GM23338 (cell line): Measurements from ENCODE around the gene ABCA6. TPM values are rescaled to one million over a fixed set of nuclear protein-coding genes. Genes with fewer than 3 reads are reported as not detected.

Experiments
- ATAC-seq: fragments of 200-7000 bp; cut with Tn5 transposase; 3 replicates; pipeline ENCODE4 v1.9.1; 2020
- DNase-seq: peaks from one replicate; pipeline ENCODE4 v3.0.0-alpha.2; 2015; ENCODE audit warnings: low spot score
- H2AFZ ChIP-seq: fragments of 200-600 bp; sonication (generic); 2 replicates; pipeline ENCODE4 v1.8.0; 2016; ENCODE audit warnings: antibody characterized with exemption, mild to moderate bottlenecking, moderate library complexity
- H3F3A ChIP-seq: fragments of 200-600 bp; sonication (generic); replicated peaks from 2 replicates; pipeline ENCODE4 v1.8.0; 2017; ENCODE audit warnings: antibody characterized with exemption, mixed run types, low read depth
- H3K27ac ChIP-seq: fragments of 200-600 bp; sonication (generic); 2 replicates; pipeline ENCODE4 v1.6.1; 2016; ENCODE audit warnings: low read depth
- H3K27me3 ChIP-seq: fragments of 200-600 bp; sonication (generic); 2 replicates; pipeline ENCODE4 v1.8.0; 2016; ENCODE audit warnings: mild to moderate bottlenecking, mixed run types, moderate library complexity; ENCODE audit not compliant: insufficient read depth
- H3K36me3 ChIP-seq: fragments of 200-600 bp; sonication (generic); 2 replicates; pipeline ENCODE4 v1.8.0; 2016; ENCODE audit warnings: mild to moderate bottlenecking; ENCODE audit not compliant: insufficient read depth
- H3K4me1 ChIP-seq: fragments of 200-600 bp; sonication (generic); 2 replicates; pipeline ENCODE4 v1.8.0; 2016; ENCODE audit warnings: mild to moderate bottlenecking, moderate library complexity; ENCODE audit not compliant: insufficient read depth
- H3K4me2 ChIP-seq: fragments of 200-600 bp; sonication (generic); 2 replicates; pipeline ENCODE4 v1.7.1; 2017; ENCODE audit warnings: mixed run types
- H3K4me3 ChIP-seq: fragments of 200-600 bp; sonication (generic); 2 replicates; pipeline ENCODE4 v1.6.1; 2016; ENCODE audit warnings: mixed run types
- H3K79me2 ChIP-seq: fragments of 200-600 bp; sonication (generic); replicated peaks from 2 replicates; pipeline ENCODE4 v1.8.0; 2017; ENCODE audit warnings: mild to moderate bottlenecking; ENCODE audit not compliant: insufficient read depth
- H3K9me2 ChIP-seq: fragments of 200-600 bp; sonication (generic); 2 replicates; pipeline ENCODE4 v1.8.0; 2017; ENCODE audit not compliant: insufficient read depth
- H4K20me1 ChIP-seq: fragments of 200-600 bp; sonication (generic); replicated peaks from 2 replicates; pipeline ENCODE4 v1.8.0; 2017; ENCODE audit warnings: mild to moderate bottlenecking; ENCODE audit not compliant: insufficient read depth
- H3K27ac Mint-ChIP-seq: 2 replicates; pipeline ENCODE4 v1.8.0; 2020; ENCODE audit warnings: inconsistent platforms, mild to moderate bottlenecking, moderate library complexity, mixed read lengths
- H3K27me3 Mint-ChIP-seq: 3 replicates; pipeline ENCODE4 v1.8.0; 2022; ENCODE audit warnings: low read depth, mild to moderate bottlenecking, moderate library complexity, mixed read lengths, inconsistent platforms; ENCODE audit not compliant: insufficient read depth, poor library complexity
- H3K36me3 Mint-ChIP-seq: 3 replicates; pipeline ENCODE4 v1.8.0; 2021; ENCODE audit warnings: low read depth, mild to moderate bottlenecking, inconsistent platforms, moderate library complexity, mixed read lengths
- H3K4me1 Mint-ChIP-seq: 3 replicates; pipeline ENCODE4 v1.8.0; 2020; ENCODE audit warnings: mild to moderate bottlenecking, inconsistent platforms, mixed read lengths
- H3K4me3 Mint-ChIP-seq: 3 replicates; pipeline ENCODE4 v1.8.0; 2021; ENCODE audit warnings: moderate library complexity, mild to moderate bottlenecking, inconsistent platforms, mixed read lengths
- H3K9me3 Mint-ChIP-seq: 3 replicates; pipeline ENCODE4 v1.8.0; 2020; ENCODE audit warnings: moderate library complexity, mild to moderate bottlenecking, inconsistent platforms, mixed read lengths
- CREB1 ChIP-seq: fragments of 250-450 bp; sonication (Bioruptor Pico); IDR thresholded peaks from 2 replicates; pipeline ENCODE4 v1.5.0; 2020; ENCODE audit warnings: low read depth, mild to moderate bottlenecking, moderate library complexity
- EZH2 ChIP-seq: fragments of 200-600 bp; sonication (generic); IDR thresholded peaks from one replicate; pipeline ENCODE4 v1.8.0; 2017; ENCODE audit warnings: antibody characterized with exemption, mild to moderate bottlenecking, low read depth; ENCODE audit not compliant: unreplicated experiment
- ZNF114 ChIP-seq: fragments of 250-450 bp; sonication (Bioruptor Pico); IDR thresholded peaks from 2 replicates; pipeline ENCODE4 v1.5.0; 2020; ENCODE audit warnings: mild to moderate bottlenecking, moderate library complexity
- ZNF331 ChIP-seq: fragments of 250-450 bp; sonication (Bioruptor Pico); IDR thresholded peaks from 2 replicates; pipeline ENCODE4 v1.5.0; 2020; ENCODE audit warnings: low read depth, mild to moderate bottlenecking, moderate library complexity
- polyA plus RNA-seq: library from polyadenylated mRNA; unstranded; fragments of >200 nt; fragmentation: Nextera tagmentation; extraction: Ambion mirVana; gene quantifications from 2 replicates; pipeline ENCODE4 v1.2.1, GENCODE V29; 2016
- total RNA-seq: library from RNA; depleted of rRNA; stranded (reverse); fragments of >200 nt; shearing (Covaris generic); gene quantifications from 2 replicates; pipeline ENCODE4 v1.2.3, GENCODE V29; 2014
- TF ChIP-seq, protein P1 (sequence below): fragments of 250-450 bp; sonication (Bioruptor Pico); IDR thresholded peaks from 2 replicates; pipeline ENCODE4 v1.5.0; 2020; ENCODE audit warnings: mild to moderate bottlenecking, moderate library complexity
- TF ChIP-seq, protein P2 (sequence below): IDR thresholded peaks from one replicate; pipeline ENCODE4 v1.6.1; 2018; ENCODE audit warnings: antibody characterized with exemption; ENCODE audit not compliant: unreplicated experiment

Gene ABCA6
- total and polyA plus RNA-seq, 2 experiments from 2014 or later, result not detected

DNA sequence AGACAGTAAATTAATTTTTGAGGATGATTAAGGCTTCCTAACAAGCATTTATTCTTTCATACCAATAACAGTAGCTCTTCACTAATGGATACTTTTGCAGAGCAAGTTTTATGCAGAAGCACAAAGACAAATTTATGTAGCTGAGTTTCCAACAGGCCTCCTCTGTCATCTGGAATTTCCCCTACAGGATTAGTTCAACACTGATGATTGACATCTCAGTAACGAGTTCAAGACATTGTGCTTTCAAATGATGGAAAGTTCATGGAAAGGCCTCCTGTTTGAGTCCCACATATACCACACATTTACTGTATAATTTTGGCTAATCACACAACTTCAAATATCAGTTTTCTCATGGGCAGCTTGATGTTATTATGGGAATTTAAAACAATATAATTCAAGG is 46.4 kb upstream of the ABCA6 start (continued):
- TF ChIP-seq, protein P1, sequence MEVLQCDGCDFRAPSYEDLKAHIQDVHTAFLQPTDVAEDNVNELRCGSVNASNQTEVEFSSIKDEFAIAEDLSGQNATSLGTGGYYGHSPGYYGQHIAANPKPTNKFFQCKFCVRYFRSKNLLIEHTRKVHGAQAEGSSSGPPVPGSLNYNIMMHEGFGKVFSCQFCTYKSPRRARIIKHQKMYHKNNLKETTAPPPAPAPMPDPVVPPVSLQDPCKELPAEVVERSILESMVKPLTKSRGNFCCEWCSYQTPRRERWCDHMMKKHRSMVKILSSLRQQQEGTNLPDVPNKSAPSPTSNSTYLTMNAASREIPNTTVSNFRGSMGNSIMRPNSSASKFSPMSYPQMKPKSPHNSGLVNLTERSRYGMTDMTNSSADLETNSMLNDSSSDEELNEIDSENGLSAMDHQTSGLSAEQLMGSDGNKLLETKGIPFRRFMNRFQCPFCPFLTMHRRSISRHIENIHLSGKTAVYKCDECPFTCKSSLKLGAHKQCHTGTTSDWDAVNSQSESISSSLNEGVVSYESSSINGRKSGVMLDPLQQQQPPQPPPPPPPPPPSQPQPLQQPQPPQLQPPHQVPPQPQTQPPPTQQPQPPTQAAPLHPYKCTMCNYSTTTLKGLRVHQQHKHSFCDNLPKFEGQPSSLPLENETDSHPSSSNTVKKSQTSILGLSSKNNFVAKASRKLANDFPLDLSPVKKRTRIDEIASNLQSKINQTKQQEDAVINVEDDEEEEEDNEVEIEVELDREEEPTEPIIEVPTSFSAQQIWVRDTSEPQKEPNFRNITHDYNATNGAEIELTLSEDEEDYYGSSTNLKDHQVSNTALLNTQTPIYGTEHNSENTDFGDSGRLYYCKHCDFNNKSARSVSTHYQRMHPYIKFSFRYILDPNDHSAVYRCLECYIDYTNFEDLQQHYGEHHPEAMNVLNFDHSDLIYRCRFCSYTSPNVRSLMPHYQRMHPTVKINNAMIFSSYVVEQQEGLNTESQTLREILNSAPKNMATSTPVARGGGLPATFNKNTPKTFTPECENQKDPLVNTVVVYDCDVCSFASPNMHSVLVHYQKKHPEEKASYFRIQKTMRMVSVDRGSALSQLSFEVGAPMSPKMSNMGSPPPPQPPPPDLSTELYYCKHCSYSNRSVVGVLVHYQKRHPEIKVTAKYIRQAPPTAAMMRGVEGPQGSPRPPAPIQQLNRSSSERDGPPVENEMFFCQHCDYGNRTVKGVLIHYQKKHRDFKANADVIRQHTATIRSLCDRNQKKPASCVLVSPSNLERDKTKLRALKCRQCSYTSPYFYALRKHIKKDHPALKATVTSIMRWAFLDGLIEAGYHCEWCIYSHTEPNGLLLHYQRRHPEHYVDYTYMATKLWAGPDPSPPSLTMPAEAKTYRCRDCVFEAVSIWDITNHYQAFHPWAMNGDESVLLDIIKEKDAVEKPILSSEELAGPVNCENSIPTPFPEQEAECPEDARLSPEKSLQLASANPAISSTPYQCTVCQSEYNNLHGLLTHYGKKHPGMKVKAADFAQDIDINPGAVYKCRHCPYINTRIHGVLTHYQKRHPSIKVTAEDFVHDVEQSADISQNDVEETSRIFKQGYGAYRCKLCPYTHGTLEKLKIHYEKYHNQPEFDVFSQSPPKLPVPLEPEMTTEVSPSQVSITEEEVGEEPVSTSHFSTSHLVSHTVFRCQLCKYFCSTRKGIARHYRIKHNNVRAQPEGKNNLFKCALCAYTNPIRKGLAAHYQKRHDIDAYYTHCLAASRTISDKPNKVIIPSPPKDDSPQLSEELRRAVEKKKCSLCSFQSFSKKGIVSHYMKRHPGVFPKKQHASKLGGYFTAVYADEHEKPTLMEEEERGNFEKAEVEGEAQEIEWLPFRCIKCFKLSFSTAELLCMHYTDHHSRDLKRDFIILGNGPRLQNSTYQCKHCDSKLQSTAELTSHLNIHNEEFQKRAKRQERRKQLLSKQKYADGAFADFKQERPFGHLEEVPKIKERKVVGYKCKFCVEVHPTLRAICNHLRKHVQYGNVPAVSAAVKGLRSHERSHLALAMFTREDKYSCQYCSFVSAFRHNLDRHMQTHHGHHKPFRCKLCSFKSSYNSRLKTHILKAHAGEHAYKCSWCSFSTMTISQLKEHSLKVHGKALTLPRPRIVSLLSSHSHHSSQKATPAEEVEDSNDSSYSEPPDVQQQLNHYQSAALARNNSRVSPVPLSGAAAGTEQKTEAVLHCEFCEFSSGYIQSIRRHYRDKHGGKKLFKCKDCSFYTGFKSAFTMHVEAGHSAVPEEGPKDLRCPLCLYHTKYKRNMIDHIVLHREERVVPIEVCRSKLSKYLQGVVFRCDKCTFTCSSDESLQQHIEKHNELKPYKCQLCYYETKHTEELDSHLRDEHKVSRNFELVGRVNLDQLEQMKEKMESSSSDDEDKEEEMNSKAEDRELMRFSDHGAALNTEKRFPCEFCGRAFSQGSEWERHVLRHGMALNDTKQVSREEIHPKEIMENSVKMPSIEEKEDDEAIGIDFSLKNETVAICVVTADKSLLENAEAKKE (CRISPR knock-in tag), result no peak
- no peak for TF ChIP-seq EZH2

DNA sequence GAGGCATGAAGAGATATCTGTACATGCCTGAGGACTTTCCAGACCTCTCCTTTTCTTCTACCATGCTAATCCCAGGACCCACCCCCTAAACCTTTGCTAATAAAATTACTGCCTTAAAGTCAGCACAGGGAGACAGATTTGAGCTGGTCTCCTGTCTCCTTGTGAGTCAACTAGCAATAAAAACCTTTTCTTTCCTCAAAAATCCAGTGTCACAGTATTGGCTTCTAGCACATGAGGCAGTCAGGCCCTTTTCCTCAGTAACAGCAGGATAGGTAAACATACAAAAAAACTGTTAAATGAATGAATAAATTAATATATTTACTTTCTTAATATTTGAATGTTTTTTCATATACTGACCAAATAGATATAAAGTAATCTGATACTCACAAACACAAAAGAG is 45.6 kb upstream of the ABCA6 start:
- H3K9me3 Mint-ChIP-seq, result no peaks in the 10 kb centered on the region
- Histone ChIP-seq H3K27ac (no peak overlapping the region), H3K27me3 (no peaks in the 10 kb centered on the region), H3K4me1 (no peaks in the 10 kb centered on the region), H3K4me2 (no peak overlapping the region), H3K36me3 (no peaks in the 10 kb centered on the region), H2AFZ (no peak overlapping the region), H3K9me2 (no peaks in the 10 kb centered on the region), H3K4me3 (no peak overlapping the region), H4K20me1 (no peaks in the 10 kb centered on the region), H3K79me2 (no peaks in the 10 kb centered on the region), H3F3A (no peaks in the 10 kb centered on the region)
- no peak overlapping the region for H3K4me3 Mint-ChIP-seq
- no peak overlapping the region for H3K27ac Mint-ChIP-seq
- H3K27me3 Mint-ChIP-seq, result peaks cover 2% of the 10 kb centered on the region
- no peaks in the 10 kb centered on the region; the same call in 1 of the 3 replicates for H3K4me1 Mint-ChIP-seq
- ATAC-seq, result no peak
- H3K36me3 Mint-ChIP-seq, result no peaks in the 10 kb centered on the region
- no peak for DNase-seq
- TF ChIP-seq EZH2 (no peak), ZNF114 (no peak), CREB1 (CRISPR knock-in tag) (no peak), ZNF331 (CRISPR knock-in tag) (no peak)
- TF ChIP-seq, protein P1 (CRISPR knock-in tag), result no peak
- TF ChIP-seq, protein P2, sequence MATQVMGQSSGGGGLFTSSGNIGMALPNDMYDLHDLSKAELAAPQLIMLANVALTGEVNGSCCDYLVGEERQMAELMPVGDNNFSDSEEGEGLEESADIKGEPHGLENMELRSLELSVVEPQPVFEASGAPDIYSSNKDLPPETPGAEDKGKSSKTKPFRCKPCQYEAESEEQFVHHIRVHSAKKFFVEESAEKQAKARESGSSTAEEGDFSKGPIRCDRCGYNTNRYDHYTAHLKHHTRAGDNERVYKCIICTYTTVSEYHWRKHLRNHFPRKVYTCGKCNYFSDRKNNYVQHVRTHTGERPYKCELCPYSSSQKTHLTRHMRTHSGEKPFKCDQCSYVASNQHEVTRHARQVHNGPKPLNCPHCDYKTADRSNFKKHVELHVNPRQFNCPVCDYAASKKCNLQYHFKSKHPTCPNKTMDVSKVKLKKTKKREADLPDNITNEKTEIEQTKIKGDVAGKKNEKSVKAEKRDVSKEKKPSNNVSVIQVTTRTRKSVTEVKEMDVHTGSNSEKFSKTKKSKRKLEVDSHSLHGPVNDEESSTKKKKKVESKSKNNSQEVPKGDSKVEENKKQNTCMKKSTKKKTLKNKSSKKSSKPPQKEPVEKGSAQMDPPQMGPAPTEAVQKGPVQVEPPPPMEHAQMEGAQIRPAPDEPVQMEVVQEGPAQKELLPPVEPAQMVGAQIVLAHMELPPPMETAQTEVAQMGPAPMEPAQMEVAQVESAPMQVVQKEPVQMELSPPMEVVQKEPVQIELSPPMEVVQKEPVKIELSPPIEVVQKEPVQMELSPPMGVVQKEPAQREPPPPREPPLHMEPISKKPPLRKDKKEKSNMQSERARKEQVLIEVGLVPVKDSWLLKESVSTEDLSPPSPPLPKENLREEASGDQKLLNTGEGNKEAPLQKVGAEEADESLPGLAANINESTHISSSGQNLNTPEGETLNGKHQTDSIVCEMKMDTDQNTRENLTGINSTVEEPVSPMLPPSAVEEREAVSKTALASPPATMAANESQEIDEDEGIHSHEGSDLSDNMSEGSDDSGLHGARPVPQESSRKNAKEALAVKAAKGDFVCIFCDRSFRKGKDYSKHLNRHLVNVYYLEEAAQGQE, result no peak
